ENCODE data around the gene CORO1A. TPM values are rescaled to one million over a fixed set of nuclear protein-coding genes. Genes with fewer than 3 reads are reported as not detected.
"Not testable (repeated sequence)": the region's sequence is repeated elsewhere in the genome, so short reads cannot be mapped to it uniquely, and the experiment has no call there.

CORO1A gene
- total and polyA plus RNA-seq, 5 experiments from 2014 or later: 881 to 1,424 (median 1,262) TPM

DNA sequence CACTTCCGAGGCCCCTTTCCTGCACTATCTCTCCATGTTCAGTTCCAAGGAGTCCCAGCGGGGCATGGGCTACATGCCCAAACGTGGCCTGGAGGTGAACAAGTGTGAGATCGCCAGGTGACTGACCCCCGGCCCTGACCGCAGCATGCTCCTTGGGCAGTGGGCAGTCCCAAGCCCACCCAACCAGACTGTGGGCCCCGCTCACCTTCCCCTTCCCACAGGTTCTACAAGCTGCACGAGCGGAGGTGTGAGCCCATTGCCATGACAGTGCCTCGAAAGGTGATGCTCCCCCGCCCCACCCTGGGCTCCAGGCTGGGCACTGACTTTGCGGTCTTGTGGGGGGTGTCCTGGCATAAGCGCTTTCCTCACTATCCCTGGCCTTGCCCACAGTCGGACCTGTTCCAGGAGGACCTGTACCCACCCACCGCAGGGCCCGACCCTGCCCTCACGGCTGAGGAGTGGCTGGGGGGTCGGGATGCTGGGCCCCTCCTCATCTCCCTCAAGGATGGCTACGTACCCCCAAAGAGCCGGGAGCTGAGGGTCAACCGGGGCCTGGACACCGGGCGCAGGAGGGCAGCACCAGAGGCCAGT is 4.7 kb downstream of the CORO1A start:
- POLR2A ChIA-PET: interaction anchor here (0.6 to 7.9 kb wide), 10 partner anchors 45 to 219 kb away, joined by 3 to 320 read pairs (median 4); partner anchors contain the start of genes ALDOA, MAPK3, TBX6 and YPEL3
- ATAC-seq: no peak
- DNase-seq: no peak
- peaks cover 0 to 3% (median 0%) of the 10 kb centered on the region in 9 donors for H3K9me3 Mint-ChIP-seq
- H3K27ac Mint-ChIP-seq: peak overlapping the region in 7 of 10 donors; percentile 60 to 98 (median 82)
- H3K27me3 Mint-ChIP-seq: no peaks in the 10 kb centered on the region
- peaks cover 8 to 37% (median 28%) of the 10 kb centered on the region in 3 donors for H3K36me3 Mint-ChIP-seq
- H3K4me1 Mint-ChIP-seq: peaks cover 12 to 32% (median 23%) of the 10 kb centered on the region in 4 donors
- H3K4me3 Mint-ChIP-seq: peak overlapping the region in 9 of 10 donors; percentile 7 to 97 (median 51)

GRCh38 chr16:30191158-30191557 is 7.8 kb downstream of the CORO1A start:
- DNase-seq: peak in 1 of 10 donors; percentile 4
- H3K36me3 Mint-ChIP-seq: peaks cover 0 to 20% (median 12%) of the 10 kb centered on the region in 3 donors
- H3K4me1 Mint-ChIP-seq: peaks cover 6 to 20% (median 16%) of the 10 kb centered on the region in 4 donors
- H3K27me3 Mint-ChIP-seq, H3K27ac Mint-ChIP-seq, ATAC-seq, H3K9me3 Mint-ChIP-seq, H3K4me3 Mint-ChIP-seq, POLR2A ChIA-PET: not testable (repeated sequence)

DNA sequence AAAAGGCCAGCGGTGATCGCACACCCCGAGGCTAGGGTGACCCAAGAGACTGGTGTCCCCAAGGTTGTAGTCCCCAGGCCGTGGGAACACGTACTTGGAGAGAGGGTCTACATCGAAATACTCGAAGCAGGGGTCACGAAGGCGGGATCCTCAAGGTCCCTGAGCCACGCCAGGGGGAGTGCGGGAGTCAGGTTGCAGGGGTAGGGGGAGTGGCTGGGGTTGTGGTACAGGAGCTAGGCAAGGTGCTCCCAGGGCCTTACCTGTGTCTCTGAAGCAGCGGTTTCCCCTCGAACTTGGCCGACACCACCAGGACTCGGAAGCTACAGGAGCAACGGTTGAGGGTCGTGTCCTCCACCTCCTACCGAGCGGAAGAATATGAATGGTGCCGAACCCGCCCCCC is 9.7 kb downstream of the CORO1A start:
- H3K9me3 Mint-ChIP-seq, DNase-seq, POLR2A ChIA-PET, H3K4me3 Mint-ChIP-seq, H3K27ac Mint-ChIP-seq, H3K4me1 Mint-ChIP-seq, H3K36me3 Mint-ChIP-seq, H3K27me3 Mint-ChIP-seq: not testable (repeated sequence)
- peak; percentile 29 for ATAC-seq

- H3K9me3 Mint-ChIP-seq, H3K4me1 Mint-ChIP-seq, DNase-seq, H3K27me3 Mint-ChIP-seq, H3K36me3 Mint-ChIP-seq, H3K4me3 Mint-ChIP-seq, H3K27ac Mint-ChIP-seq, POLR2A ChIA-PET: not testable (repeated sequence)
- ATAC-seq: peak; percentile 85 to 90
Observed at GRCh38 chr16:30193615-30194014, 10.2 kb downstream of the CORO1A start, which contains the start of the genes BOLA2B and SLX1A. TSS of gene BOLA2B (minus strand) at chr16:30193666. CDS start at chr16:30193595, 71 bp downstream. TSS of gene SLX1A (plus strand) at chr16:30193875. CDS start at chr16:30194085, 210 bp downstream.

GRCh38 chr16:30194172-30194925 is 10.9 kb downstream of the CORO1A start:
- ATAC-seq (peak; percentile 70 to 74), DNase-seq (peak in 3 of 10 donors; percentile 13 to 18 (median 18))
- H3K27me3 Mint-ChIP-seq, POLR2A ChIA-PET, H3K27ac Mint-ChIP-seq, H3K9me3 Mint-ChIP-seq, H3K4me1 Mint-ChIP-seq, H3K4me3 Mint-ChIP-seq, H3K36me3 Mint-ChIP-seq: not testable (repeated sequence)

- POLR2A ChIA-PET, H3K9me3 Mint-ChIP-seq, H3K36me3 Mint-ChIP-seq, H3K4me3 Mint-ChIP-seq, H3K27me3 Mint-ChIP-seq, H3K4me1 Mint-ChIP-seq, H3K27ac Mint-ChIP-seq, ATAC-seq: not testable (repeated sequence)
- DNase-seq: peak in 1 of 10 donors; percentile 15
Observed at GRCh38 chr16:30197001-30197400, 13.6 kb downstream of the CORO1A start.

GRCh38 chr16:30199049-30199448 is 15.6 kb downstream of the CORO1A start, which contains the start of gene SULT1A3:
TSS of gene SULT1A3 (plus strand) at chr16:30199255. CDS start at chr16:30200729, 1,474 bp downstream.
- H3K27ac Mint-ChIP-seq, H3K9me3 Mint-ChIP-seq, H3K36me3 Mint-ChIP-seq, ATAC-seq, H3K4me1 Mint-ChIP-seq, POLR2A ChIA-PET, H3K27me3 Mint-ChIP-seq, H3K4me3 Mint-ChIP-seq, DNase-seq: not testable (repeated sequence)

- ATAC-seq, POLR2A ChIA-PET, H3K9me3 Mint-ChIP-seq, H3K4me3 Mint-ChIP-seq, H3K36me3 Mint-ChIP-seq, H3K27ac Mint-ChIP-seq, H3K27me3 Mint-ChIP-seq, H3K4me1 Mint-ChIP-seq, DNase-seq: not testable (repeated sequence)
Observed at GRCh38 chr16:30199608-30200343, 16.4 kb downstream of the CORO1A start.

DNA sequence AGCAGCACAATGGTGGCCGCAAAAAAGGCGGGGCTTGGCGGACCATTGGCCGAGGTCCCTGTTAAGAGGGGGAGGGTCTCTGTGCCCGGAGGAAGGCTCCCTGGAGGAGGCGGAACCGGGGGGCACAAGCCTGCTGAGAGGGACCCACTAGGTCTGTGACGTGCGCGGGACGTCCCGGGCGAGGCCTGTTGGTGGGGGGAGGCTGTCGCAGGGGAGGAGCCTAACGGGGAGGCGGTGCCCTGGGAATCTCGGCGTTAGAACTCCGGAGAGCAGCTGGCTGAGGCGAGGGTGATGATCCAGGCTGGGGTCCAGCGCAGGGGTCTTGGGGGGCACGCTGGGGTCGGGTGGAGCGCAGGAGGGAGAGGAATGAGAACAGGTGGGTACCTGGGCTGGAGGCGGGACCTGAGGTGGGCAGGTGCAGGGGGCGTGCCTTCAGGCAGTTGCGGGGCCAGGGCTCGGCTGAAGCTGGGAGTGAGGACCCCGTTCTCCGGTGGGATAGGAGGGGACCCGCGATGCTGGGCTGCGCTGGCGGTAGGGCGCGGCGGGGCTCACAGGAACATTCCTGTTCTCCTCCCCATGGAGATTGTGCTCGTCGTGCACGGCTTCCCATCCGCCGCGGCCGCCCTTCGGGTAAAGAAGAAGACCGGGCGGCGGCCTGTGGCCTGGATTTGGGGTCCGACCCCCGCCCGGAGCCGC is 22.3 kb downstream of the CORO1A start:
- H3K27ac Mint-ChIP-seq, POLR2A ChIA-PET, H3K36me3 Mint-ChIP-seq, H3K9me3 Mint-ChIP-seq, H3K4me1 Mint-ChIP-seq, H3K27me3 Mint-ChIP-seq, H3K4me3 Mint-ChIP-seq: not testable (repeated sequence)
- ATAC-seq (peak; percentile 73 to 81), DNase-seq (peak in 4 of 10 donors; percentile 6 to 22 (median 18))

DNA sequence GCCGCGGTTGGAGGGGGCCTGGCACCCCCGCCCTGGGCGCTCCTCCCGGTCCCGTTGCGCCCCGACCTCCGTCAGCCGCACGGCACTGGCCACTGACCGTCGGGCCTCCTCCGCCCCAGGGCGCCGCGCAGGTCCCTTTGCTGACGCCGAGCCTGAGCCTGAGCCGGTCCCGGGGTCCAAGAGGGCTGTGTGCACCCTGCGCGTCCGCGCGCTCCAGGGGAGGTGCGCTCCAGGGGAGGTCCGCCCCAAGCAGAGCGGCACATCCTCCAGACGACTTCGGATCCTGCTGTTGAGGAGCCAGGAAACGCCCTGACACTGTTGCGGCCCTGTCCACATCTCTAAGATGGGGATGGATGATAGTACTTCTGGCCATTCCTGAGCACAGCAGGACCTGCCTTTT is 22.9 kb downstream of the CORO1A start:
- POLR2A ChIA-PET, H3K36me3 Mint-ChIP-seq, H3K27me3 Mint-ChIP-seq, DNase-seq, H3K4me3 Mint-ChIP-seq, H3K9me3 Mint-ChIP-seq, H3K4me1 Mint-ChIP-seq, H3K27ac Mint-ChIP-seq: not testable (repeated sequence)
- ATAC-seq: peak; percentile 71 to 72

DNA sequence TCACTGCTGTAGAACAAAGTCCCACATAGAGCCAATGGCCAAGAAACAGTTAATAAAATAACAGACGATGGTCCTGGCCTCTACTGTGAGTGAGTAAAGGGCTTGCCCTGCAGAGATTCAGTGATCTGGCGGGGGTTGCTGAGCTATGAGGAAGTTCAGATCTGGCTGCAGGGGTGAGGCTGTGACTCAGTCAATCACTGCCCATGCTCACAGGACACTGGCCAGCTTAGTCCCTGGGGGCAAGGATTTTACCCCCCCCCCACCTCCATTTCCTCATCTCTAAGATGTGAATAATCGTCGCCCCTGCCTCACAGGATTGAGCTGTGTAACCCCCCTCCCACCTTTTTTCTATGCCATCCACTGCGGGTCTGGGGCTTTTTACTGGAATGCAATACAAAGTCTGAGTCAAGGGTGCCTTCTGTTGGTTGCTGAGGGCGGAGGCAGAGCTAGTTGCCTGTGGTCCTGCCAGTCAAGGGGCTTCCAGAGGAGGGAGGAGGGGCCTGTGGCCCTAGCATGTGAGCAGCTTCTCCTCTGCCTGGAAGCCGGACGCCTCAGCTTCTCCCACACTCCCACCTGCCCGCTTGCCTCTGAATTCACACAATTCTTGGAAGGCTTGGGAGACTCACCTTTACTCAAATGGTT is 23.8 kb downstream of the CORO1A start:
- H3K36me3 Mint-ChIP-seq, H3K27me3 Mint-ChIP-seq, H3K27ac Mint-ChIP-seq, POLR2A ChIA-PET, H3K9me3 Mint-ChIP-seq, H3K4me1 Mint-ChIP-seq, ATAC-seq: not testable (repeated sequence)
- peak in 1 of 10 donors; percentile 15 for DNase-seq
- peak overlapping the region in 1 of 10 donors; percentile 74 for H3K4me3 Mint-ChIP-seq

GRCh38 chr16:30209032-30209431 is 25.6 kb downstream of the CORO1A start:
- H3K27me3 Mint-ChIP-seq, POLR2A ChIA-PET, H3K9me3 Mint-ChIP-seq, H3K36me3 Mint-ChIP-seq, H3K27ac Mint-ChIP-seq, H3K4me1 Mint-ChIP-seq: not testable (repeated sequence)
- peak overlapping the region in 1 of 10 donors; percentile 39 for H3K4me3 Mint-ChIP-seq
- peak in 2 of 10 donors; percentile 1 to 19 for DNase-seq
- peak in 1 of 2 donors; percentile 24 for ATAC-seq

Measured in naive thymus-derived CD8-positive, alpha-beta T cell (primary cell).